C4-2B (cell line): ENCODE data around the gene GNGT2.

Experiments used
- ZFX ChIP-seq: fragments of 450-650 bp; IDR thresholded peaks from 2 replicates; pipeline ENCODE4 v1.6.1; 2017
- TF ChIP-seq, protein P1 (sequence below): fragments of 450-650 bp; conservative IDR thresholded peaks from 2 replicates; pipeline ENCODE4 v1.5.1; 2017; ENCODE audit warnings: mild to moderate bottlenecking

DNA sequence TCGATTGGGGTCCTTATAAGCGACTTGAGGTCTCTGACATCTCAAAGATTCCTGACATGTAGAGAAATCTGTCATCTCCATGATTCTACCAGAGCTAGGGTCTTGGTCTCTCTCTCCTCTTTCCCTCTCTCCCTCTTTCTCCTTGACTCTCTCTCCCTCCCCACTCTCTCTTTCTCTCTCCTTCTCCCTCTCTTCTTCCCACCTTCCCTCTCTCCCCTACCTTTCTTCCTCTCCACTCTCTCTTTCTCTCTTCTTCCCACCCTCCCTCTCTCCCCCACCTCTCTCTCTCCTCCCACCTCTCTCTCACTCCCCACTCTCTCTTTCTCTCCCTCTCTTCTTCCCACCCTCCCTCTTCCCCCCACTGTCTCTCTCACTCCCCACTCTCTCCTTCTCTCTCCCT, 45.2 kb downstream of the GNGT2 start:
- TF ChIP-seq, protein P1, sequence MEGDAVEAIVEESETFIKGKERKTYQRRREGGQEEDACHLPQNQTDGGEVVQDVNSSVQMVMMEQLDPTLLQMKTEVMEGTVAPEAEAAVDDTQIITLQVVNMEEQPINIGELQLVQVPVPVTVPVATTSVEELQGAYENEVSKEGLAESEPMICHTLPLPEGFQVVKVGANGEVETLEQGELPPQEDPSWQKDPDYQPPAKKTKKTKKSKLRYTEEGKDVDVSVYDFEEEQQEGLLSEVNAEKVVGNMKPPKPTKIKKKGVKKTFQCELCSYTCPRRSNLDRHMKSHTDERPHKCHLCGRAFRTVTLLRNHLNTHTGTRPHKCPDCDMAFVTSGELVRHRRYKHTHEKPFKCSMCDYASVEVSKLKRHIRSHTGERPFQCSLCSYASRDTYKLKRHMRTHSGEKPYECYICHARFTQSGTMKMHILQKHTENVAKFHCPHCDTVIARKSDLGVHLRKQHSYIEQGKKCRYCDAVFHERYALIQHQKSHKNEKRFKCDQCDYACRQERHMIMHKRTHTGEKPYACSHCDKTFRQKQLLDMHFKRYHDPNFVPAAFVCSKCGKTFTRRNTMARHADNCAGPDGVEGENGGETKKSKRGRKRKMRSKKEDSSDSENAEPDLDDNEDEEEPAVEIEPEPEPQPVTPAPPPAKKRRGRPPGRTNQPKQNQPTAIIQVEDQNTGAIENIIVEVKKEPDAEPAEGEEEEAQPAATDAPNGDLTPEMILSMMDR = no peak
- TF ChIP-seq ZFX = no peak
